Smooth muscle cell (in vitro differentiated cells): ENCODE measurements around the gene ITPK1. TPM values are rescaled to one million over a fixed set of nuclear protein-coding genes. Genes with fewer than 3 reads are reported as not detected.

Experiments used
- DNase-seq: peaks from one replicate; lab custom pipeline; 2025; ENCODE audit not compliant: unreplicated experiment; lab: John Stamatoyannopoulos, UW
- H2AFZ ChIP-seq: fragments of 200-600 bp; sonication (generic); 2 replicates; pipeline ENCODE4 v1.6.0; 2016; ENCODE audit warnings: antibody characterized with exemption, low read depth, mild to moderate bottlenecking
- H3F3A ChIP-seq: fragments of 200-600 bp; sonication (generic); 2 replicates; pipeline ENCODE4 v1.6.0; 2017; ENCODE audit warnings: antibody characterized with exemption, low read depth
- H3K27ac ChIP-seq: fragments of 200-600 bp; sonication (generic); 2 replicates; pipeline ENCODE4 v1.5.1; 2016; ENCODE audit warnings: low read depth, mild to moderate bottlenecking
- H3K27me3 ChIP-seq: fragments of 200-600 bp; sonication (generic); 2 replicates; pipeline ENCODE4 v1.6.1; 2016; ENCODE audit warnings: low read depth, mild to moderate bottlenecking
- H3K36me3 ChIP-seq: fragments of 200-600 bp; sonication (generic); 2 replicates; pipeline ENCODE4 v1.5.1; 2016; ENCODE audit warnings: low read depth
- H3K4me1 ChIP-seq: fragments of 200-600 bp; sonication (generic); 2 replicates; pipeline ENCODE4 v1.5.1; 2016; ENCODE audit warnings: low read depth
- H3K4me2 ChIP-seq: fragments of 200-600 bp; sonication (generic); 2 replicates; pipeline ENCODE4 v1.6.0; 2016; ENCODE audit warnings: mild to moderate bottlenecking
- H3K4me3 ChIP-seq: fragments of 200-600 bp; sonication (generic); 2 replicates; pipeline ENCODE4 v1.5.1; 2016; ENCODE audit warnings: mild to moderate bottlenecking
- H3K79me2 ChIP-seq: fragments of 200-600 bp; sonication (generic); 2 replicates; pipeline ENCODE4 v1.6.0; 2016; ENCODE audit warnings: low read depth, mild to moderate bottlenecking
- H3K9ac ChIP-seq: fragments of 200-600 bp; sonication (generic); 2 replicates; pipeline ENCODE4 v1.6.0; 2016; ENCODE audit warnings: low read depth
- H3K9me3 ChIP-seq: fragments of 200-600 bp; sonication (generic); replicated peaks from 2 replicates; pipeline ENCODE4 v1.5.1; 2016; ENCODE audit warnings: low read depth
- H4K20me1 ChIP-seq: fragments of 200-600 bp; sonication (generic); 2 replicates; pipeline ENCODE4 v1.6.0; 2016; ENCODE audit warnings: low read depth
- CTCF ChIP-seq: fragments of 200-600 bp; sonication (generic); IDR thresholded peaks from 2 replicates; pipeline ENCODE4 v1.5.1; 2017; ENCODE audit warnings: borderline replicate concordance, mild to moderate bottlenecking, antibody characterized with exemption; ENCODE audit not compliant: insufficient read depth, poor library complexity, severe bottlenecking
- whole genome bisulfite sequencing: methylation state at CpG from one replicate; pipeline ENCODE4 v1.1.7; 2016; ENCODE audit warnings: low lambda C conversion rate; 5-methylcytosine and 5-hydroxymethylcytosine counted together
- polyA plus RNA-seq: library from polyadenylated mRNA; unstranded; fragments of >200 nt; fragmentation: Nextera tagmentation; extraction: Ambion mirVana; gene quantifications from 2 replicates; pipeline ENCODE4 v1.2.1, GENCODE V29; 2016
- total RNA-seq: library from RNA; depleted of rRNA; stranded (reverse); fragments of >200 nt; gene quantifications from 2 replicates; pipeline ENCODE4 v1.2.3, GENCODE V29; 2014

The ITPK1 gene
- total and polyA plus RNA-seq, 2 experiments from 2014 or later, result 9.2 to 14.2 TPM

- H2AFZ ChIP-seq, result no peak overlapping the region
- no peaks in the 10 kb centered on the region for H3F3A ChIP-seq
- no peak overlapping the region for H3K4me3 ChIP-seq
- no peak for TF ChIP-seq CTCF
- no peaks in the 10 kb centered on the region for H3K27me3 ChIP-seq
- H3K36me3 ChIP-seq, result no peaks in the 10 kb centered on the region
- peaks cover 12% of the 10 kb centered on the region for H3K4me1 ChIP-seq
- H3K27ac ChIP-seq, result no peak overlapping the region
- H3K4me2 ChIP-seq, result no peak overlapping the region
- WGBS, result 97% methylated on average over 22 of the region's 22 CpGs
- no peak overlapping the region for H3K9ac ChIP-seq
- DNase-seq, result no peak
- H3K9me3 ChIP-seq, result no peaks in the 10 kb centered on the region
- H4K20me1 ChIP-seq, result peaks cover 25% of the 10 kb centered on the region
- H3K79me2 ChIP-seq, result no peaks in the 10 kb centered on the region
Observed at GRCh38 chr14:93011650-93012325, 103.9 kb downstream of the ITPK1 start.

GRCh38 chr14:93011141-93011529, 104.6 kb downstream of the ITPK1 start:
- no peaks in the 10 kb centered on the region for H3K79me2 ChIP-seq
- no peak overlapping the region for H3K9ac ChIP-seq
- no peaks in the 10 kb centered on the region for H3F3A ChIP-seq
- 76% methylated on average over 10 of the region's 10 CpGs for WGBS
- no peak overlapping the region for H3K27ac ChIP-seq
- no peak overlapping the region for H3K4me3 ChIP-seq
- H4K20me1 ChIP-seq, result peaks cover 27% of the 10 kb centered on the region
- no peak overlapping the region for H3K4me2 ChIP-seq
- H3K9me3 ChIP-seq, result no peaks in the 10 kb centered on the region
- no peaks in the 10 kb centered on the region for H3K36me3 ChIP-seq
- H3K27me3 ChIP-seq, result no peaks in the 10 kb centered on the region
- no peak for DNase-seq
- no peak for TF ChIP-seq CTCF
- peaks cover 12% of the 10 kb centered on the region for H3K4me1 ChIP-seq
- no peak overlapping the region for H2AFZ ChIP-seq

GRCh38 chr14:93010522-93011140, 105.1 kb downstream of the ITPK1 start:
- H3K4me1 ChIP-seq, result peaks cover 12% of the 10 kb centered on the region
- 91% methylated on average over 13 of the region's 13 CpGs for WGBS
- H3K36me3 ChIP-seq, result no peaks in the 10 kb centered on the region
- H3K4me3 ChIP-seq, result no peak overlapping the region
- no peak overlapping the region for H3K9ac ChIP-seq
- H4K20me1 ChIP-seq, result peaks cover 32% of the 10 kb centered on the region
- no peaks in the 10 kb centered on the region for H3K9me3 ChIP-seq
- H2AFZ ChIP-seq, result no peak overlapping the region
- no peaks in the 10 kb centered on the region for H3K27me3 ChIP-seq
- DNase-seq, result no peak
- H3K27ac ChIP-seq, result no peak overlapping the region
- no peaks in the 10 kb centered on the region for H3K79me2 ChIP-seq
- no peak overlapping the region for H3K4me2 ChIP-seq
- H3F3A ChIP-seq, result no peaks in the 10 kb centered on the region
- no peak for TF ChIP-seq CTCF

GRCh38 chr14:93010130-93010499, 105.6 kb downstream of the ITPK1 start:
- H3K27me3 ChIP-seq, result no peaks in the 10 kb centered on the region
- H3K4me2 ChIP-seq, result no peak overlapping the region
- no peak overlapping the region for H2AFZ ChIP-seq
- H3K4me3 ChIP-seq, result no peak overlapping the region
- DNase-seq, result no peak
- no peak overlapping the region for H3K27ac ChIP-seq
- no peak overlapping the region for H3K9ac ChIP-seq
- TF ChIP-seq CTCF, result no peak
- H4K20me1 ChIP-seq, result peaks cover 33% of the 10 kb centered on the region
- 93% methylated on average over 11 of the region's 11 CpGs for WGBS
- H3K4me1 ChIP-seq, result peaks cover 12% of the 10 kb centered on the region
- H3K79me2 ChIP-seq, result no peaks in the 10 kb centered on the region
- no peaks in the 10 kb centered on the region for H3F3A ChIP-seq
- H3K36me3 ChIP-seq, result no peaks in the 10 kb centered on the region
- no peaks in the 10 kb centered on the region for H3K9me3 ChIP-seq
